Measurements from ENCODE around the gene ZBTB46. TPM values are rescaled to one million over a fixed set of nuclear protein-coding genes. Genes with fewer than 3 reads are reported as not detected.

The ZBTB46 gene
- total and polyA plus RNA-seq, 2 donors (not counting 1 experiment from before 2014, with no cell fraction given), result 0.96 to 4.5 TPM

- Histone ChIP-seq H3K9me3 (ENCODE audit: control insufficient read depth, insufficient read depth, low read depth, low read length) (no peaks in the 10 kb centered on the region), H3K4me1 (ENCODE audit: control insufficient read depth, extremely low read depth, insufficient read depth, low read length) (peaks cover 28% of the 10 kb centered on the region), H3K27me3 (ENCODE audit: control insufficient read depth, insufficient read depth, low read length) (no peaks in the 10 kb centered on the region), H3K27ac (ENCODE audit: insufficient read depth, low read length) (peak overlapping the region; percentile 93), H2AFZ (ENCODE audit: low read length) (no peak overlapping the region), H3K36me3 (ENCODE audit: control insufficient read depth, insufficient read depth, low read length) (peaks cover 36% of the 10 kb centered on the region), H3K4me3 (replicated peaks in 1 of 4; ENCODE audit: control extremely low read depth in 1 of 4, insufficient read depth in 1 of 4, low read depth in 3 of 4, low read length in 4 of 4) (no peak overlapping the region), H3K79me2 (ENCODE audit: control insufficient read depth, insufficient read depth, low read length) (peaks cover 12% of the 10 kb centered on the region), H3K9ac (ENCODE audit: insufficient read depth, low read length) (no peak overlapping the region), H3K4me2 (ENCODE audit: extremely low read depth, insufficient read depth, low read length) (no peak overlapping the region), H4K20me1 (ENCODE audit: control insufficient read depth, extremely low read depth, insufficient read depth, low read length) (no peaks in the 10 kb centered on the region)
- TF ChIP-seq CTCF (conservative IDR thresholded peaks at IDR 0.05 in 1 of 2, IDR thresholded peaks at IDR 0.05 in 1 of 2; ENCODE audit: low read depth in 1 of 2, low read length in 2 of 2) (no peak), EZH2 (IDR thresholded peaks at IDR 0.05; ENCODE audit: low read length, missing control alignments) (no peak)
- no peak for DNase-seq (ENCODE audit: low read depth in 2 of 2)
Observed at GRCh38 chr20:63700199-63701050, 130.6 kb downstream of the ZBTB46 start.

- Histone ChIP-seq H4K20me1 (ENCODE audit: control insufficient read depth, extremely low read depth, insufficient read depth, low read length) (no peaks in the 10 kb centered on the region), H2AFZ (ENCODE audit: low read length) (no peak overlapping the region), H3K27ac (ENCODE audit: insufficient read depth, low read length) (peak overlapping the region; percentile 93), H3K36me3 (ENCODE audit: control insufficient read depth, insufficient read depth, low read length) (peaks cover 34% of the 10 kb centered on the region), H3K9me3 (ENCODE audit: control insufficient read depth, insufficient read depth, low read depth, low read length) (no peaks in the 10 kb centered on the region), H3K79me2 (ENCODE audit: control insufficient read depth, insufficient read depth, low read length) (peaks cover 5% of the 10 kb centered on the region), H3K4me1 (ENCODE audit: control insufficient read depth, extremely low read depth, insufficient read depth, low read length) (peaks cover 28% of the 10 kb centered on the region), H3K27me3 (ENCODE audit: control insufficient read depth, insufficient read depth, low read length) (no peaks in the 10 kb centered on the region), H3K4me3 (replicated peaks in 1 of 4; ENCODE audit: control extremely low read depth in 1 of 4, insufficient read depth in 1 of 4, low read depth in 3 of 4, low read length in 4 of 4) (no peak overlapping the region), H3K9ac (ENCODE audit: insufficient read depth, low read length) (peak overlapping the region; percentile 56), H3K4me2 (ENCODE audit: extremely low read depth, insufficient read depth, low read length) (no peak overlapping the region)
- DNase-seq (ENCODE audit: low read depth in 2 of 2), result no peak
- TF ChIP-seq EZH2 (IDR thresholded peaks at IDR 0.05; ENCODE audit: low read length, missing control alignments), result no peak
- TF ChIP-seq CTCF (conservative IDR thresholded peaks at IDR 0.05 in 1 of 2, IDR thresholded peaks at IDR 0.05 in 1 of 2; ENCODE audit: low read depth in 1 of 2, low read length in 2 of 2), result no peak
Observed at GRCh38 chr20:63699466-63700198, 131.4 kb downstream of the ZBTB46 start.

- H3K36me3 ChIP-seq (ENCODE audit: control insufficient read depth, insufficient read depth, low read length), result peaks cover 29% of the 10 kb centered on the region
- H3K27ac ChIP-seq (ENCODE audit: insufficient read depth, low read length), result peak overlapping the region; percentile 93
- H2AFZ ChIP-seq (ENCODE audit: low read length), result no peak overlapping the region
- peak overlapping the region in 1 of 4 experiments; percentile 14 for H3K4me3 ChIP-seq (replicated peaks in 1 of 4; ENCODE audit: control extremely low read depth in 1 of 4, insufficient read depth in 1 of 4, low read depth in 3 of 4, low read length in 4 of 4)
- peak overlapping the region; percentile 56 for H3K9ac ChIP-seq (ENCODE audit: insufficient read depth, low read length)
- H3K4me1 ChIP-seq (ENCODE audit: control insufficient read depth, extremely low read depth, insufficient read depth, low read length), result peaks cover 28% of the 10 kb centered on the region
- no peaks in the 10 kb centered on the region for H3K27me3 ChIP-seq (ENCODE audit: control insufficient read depth, insufficient read depth, low read length)
- H3K9me3 ChIP-seq (ENCODE audit: control insufficient read depth, insufficient read depth, low read depth, low read length), result no peaks in the 10 kb centered on the region
- no peak for TF ChIP-seq CTCF (conservative IDR thresholded peaks at IDR 0.05 in 1 of 2, IDR thresholded peaks at IDR 0.05 in 1 of 2; ENCODE audit: low read depth in 1 of 2, low read length in 2 of 2)
- no peak for TF ChIP-seq EZH2 (IDR thresholded peaks at IDR 0.05; ENCODE audit: low read length, missing control alignments)
- H3K4me2 ChIP-seq (ENCODE audit: extremely low read depth, insufficient read depth, low read length), result no peak overlapping the region
- H3K79me2 ChIP-seq (ENCODE audit: control insufficient read depth, insufficient read depth, low read length), result peaks cover 3% of the 10 kb centered on the region
- no peaks in the 10 kb centered on the region for H4K20me1 ChIP-seq (ENCODE audit: control insufficient read depth, extremely low read depth, insufficient read depth, low read length)
- DNase-seq (ENCODE audit: low read depth in 2 of 2), result peak; percentile 84 to 92
Observed at GRCh38 chr20:63698739-63699465, 132.2 kb downstream of the ZBTB46 start.
